GM18499 (cell line): ENCODE results near the gene OSBP2.

Experiments used
- ATAC-seq: cut with Tn5 transposase; IDR thresholded peaks from one replicate; pipeline ENCODE4 v1.9.1; 2021; ENCODE audit warnings: moderate number of reproducible peaks; ENCODE audit not compliant: insufficient read depth, unreplicated experiment

OSBP2 gene

GRCh38 chr22:30889268-30889995 is 194.8 kb downstream of the OSBP2 start:
- no peak for ATAC-seq

- no peak for ATAC-seq
These were observed 195.4 kb downstream of the OSBP2 start for GRCh38 chr22:30889996-30890480.

- no peak for ATAC-seq
These were observed 196.2 kb downstream of the OSBP2 start for GRCh38 chr22:30890686-30891442.

- no peak for ATAC-seq
These were observed 196.7 kb downstream of the OSBP2 start for GRCh38 chr22:30891443-30891755.

- ATAC-seq = no peak
These were observed 197.1 kb downstream of the OSBP2 start for GRCh38 chr22:30891781-30892180.

GRCh38 chr22:30892286-30892685 is 197.6 kb downstream of the OSBP2 start:
- no peak for ATAC-seq

GRCh38 chr22:30892731-30893221 is 198.1 kb downstream of the OSBP2 start:
- ATAC-seq = no peak

GRCh38 chr22:30893434-30894370 is 199.0 kb downstream of the OSBP2 start:
- ATAC-seq = no peak

GRCh38 chr22:30894371-30894740 is 199.7 kb downstream of the OSBP2 start:
- ATAC-seq = no peak

GRCh38 chr22:30902496-30903357 is 208.1 kb downstream of the OSBP2 start:
- ATAC-seq = no peak

GRCh38 chr22:30903876-30904460 is 209.3 kb downstream of the OSBP2 start:
- no peak for ATAC-seq

- no peak for ATAC-seq
These were observed 211.1 kb downstream of the OSBP2 start for GRCh38 chr22:30905696-30906341.

GRCh38 chr22:30906411-30906810 is 211.7 kb downstream of the OSBP2 start:
- no peak for ATAC-seq

GRCh38 chr22:30906946-30907345 is 212.3 kb downstream of the OSBP2 start:
- ATAC-seq = no peak

GRCh38 chr22:30908051-30908461 is 213.4 kb downstream of the OSBP2 start:
- ATAC-seq = no peak

GRCh38 chr22:30909306-30909705 is 214.6 kb downstream of the OSBP2 start:
- no peak for ATAC-seq

- ATAC-seq = no peak
These were observed 215.7 kb downstream of the OSBP2 start for GRCh38 chr22:30910358-30910757.

- no peak for ATAC-seq
These were observed 224.1 kb downstream of the OSBP2 start for GRCh38 chr22:30918761-30919160.

GRCh38 chr22:30919973-30920372 is 225.3 kb downstream of the OSBP2 start:
- no peak for ATAC-seq
